ENCODE measurements around the gene SFT2D1. TPM values are rescaled to one million over a fixed set of nuclear protein-coding genes. Genes with fewer than 3 reads are reported as not detected.
A peak's percentile ranks its signal among the peaks of the same experiment; 100 is the strongest.

SFT2D1 gene
- total RNA-seq, 2 experiments from 2014 or later: 39.0 to 42.6 TPM

DNA sequence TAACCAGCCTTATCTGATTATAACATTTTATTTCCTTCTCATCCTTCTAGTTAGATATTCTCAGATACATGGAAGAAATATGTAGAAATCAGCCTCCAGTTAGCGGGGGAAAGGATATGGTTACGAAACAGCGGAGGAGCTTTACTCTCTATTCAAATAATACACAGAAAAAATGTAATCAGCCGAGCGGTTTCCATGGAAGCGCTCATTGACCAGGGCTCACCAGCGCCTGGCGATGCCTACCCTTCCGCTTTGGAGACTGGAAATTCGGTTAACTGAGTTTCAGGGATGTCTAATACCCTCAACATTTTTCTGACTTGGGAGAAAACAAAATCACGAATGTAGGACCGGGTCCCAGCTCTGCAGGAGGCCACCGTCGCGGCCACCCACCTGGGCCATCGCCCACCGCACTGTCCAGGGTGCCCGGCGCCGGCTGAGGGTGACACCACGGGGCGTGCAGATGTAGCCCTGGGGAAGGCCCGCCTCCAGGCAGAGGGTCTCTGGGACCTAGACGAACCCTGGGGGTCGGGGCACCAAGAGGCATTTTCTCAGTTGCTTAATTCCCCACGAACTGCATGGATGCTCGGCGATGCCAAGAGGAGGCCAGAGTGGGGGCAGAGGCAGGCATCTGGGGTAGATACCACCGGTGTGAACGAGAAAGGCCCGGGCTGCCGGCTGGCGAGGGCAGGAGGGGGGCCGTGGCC, 35.8 kb downstream of the SFT2D1 start:
- ATAC-seq: no peak
- ChIA-PET CTCF (interaction anchor here (1.0 to 2.0 kb wide), 2 partner anchors 75 to 93 kb away, joined by 3 to 10 read pairs; no protein-coding TSS in a partner anchor), POLR2A (no interaction called here)
- H3K4me1 Mint-ChIP-seq (ENCODE audit: low read depth): no peaks in the 10 kb centered on the region
- H3K27me3 Mint-ChIP-seq: peaks cover 40% of the 10 kb centered on the region
- no peaks in the 10 kb centered on the region for H3K9me3 Mint-ChIP-seq
- no peak for DNase-seq
- H3K36me3 Mint-ChIP-seq (ENCODE audit: low read depth): no peaks in the 10 kb centered on the region
- no peak overlapping the region for H3K27ac Mint-ChIP-seq
- H3K4me3 Mint-ChIP-seq: peak overlapping the region; percentile 31
- intact Hi-C loops (cut with micrococcal nuclease): no loop called here
- TF ChIP-seq, protein P1, sequence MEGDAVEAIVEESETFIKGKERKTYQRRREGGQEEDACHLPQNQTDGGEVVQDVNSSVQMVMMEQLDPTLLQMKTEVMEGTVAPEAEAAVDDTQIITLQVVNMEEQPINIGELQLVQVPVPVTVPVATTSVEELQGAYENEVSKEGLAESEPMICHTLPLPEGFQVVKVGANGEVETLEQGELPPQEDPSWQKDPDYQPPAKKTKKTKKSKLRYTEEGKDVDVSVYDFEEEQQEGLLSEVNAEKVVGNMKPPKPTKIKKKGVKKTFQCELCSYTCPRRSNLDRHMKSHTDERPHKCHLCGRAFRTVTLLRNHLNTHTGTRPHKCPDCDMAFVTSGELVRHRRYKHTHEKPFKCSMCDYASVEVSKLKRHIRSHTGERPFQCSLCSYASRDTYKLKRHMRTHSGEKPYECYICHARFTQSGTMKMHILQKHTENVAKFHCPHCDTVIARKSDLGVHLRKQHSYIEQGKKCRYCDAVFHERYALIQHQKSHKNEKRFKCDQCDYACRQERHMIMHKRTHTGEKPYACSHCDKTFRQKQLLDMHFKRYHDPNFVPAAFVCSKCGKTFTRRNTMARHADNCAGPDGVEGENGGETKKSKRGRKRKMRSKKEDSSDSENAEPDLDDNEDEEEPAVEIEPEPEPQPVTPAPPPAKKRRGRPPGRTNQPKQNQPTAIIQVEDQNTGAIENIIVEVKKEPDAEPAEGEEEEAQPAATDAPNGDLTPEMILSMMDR (IDR thresholded peaks at IDR 0.05): no peak

DNA sequence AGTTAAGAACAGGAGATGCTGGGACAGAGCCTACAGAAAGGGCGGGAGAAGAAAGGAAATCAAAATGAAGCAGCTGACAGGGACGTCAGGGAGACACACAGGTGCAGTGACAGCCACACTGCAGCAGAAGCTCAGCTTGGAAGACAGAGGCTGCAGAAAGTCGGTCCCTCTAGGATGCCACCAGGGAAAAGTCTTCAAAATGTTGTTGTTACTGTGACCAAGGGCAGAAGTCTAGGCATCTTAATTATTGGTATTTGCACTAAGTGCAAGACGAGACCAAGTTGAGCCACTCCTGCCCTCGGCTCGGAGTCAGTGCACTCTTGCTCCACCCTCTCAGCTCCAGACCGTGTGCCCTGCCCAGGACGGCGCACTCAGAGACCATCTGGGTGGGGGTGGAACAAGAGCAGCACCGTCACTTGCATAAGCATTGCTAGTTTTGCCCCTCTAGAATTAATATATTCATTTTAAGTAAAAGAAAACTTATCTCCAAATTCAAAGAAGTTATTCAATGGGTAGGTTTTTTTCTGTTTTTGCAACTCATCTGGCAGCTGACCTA, 36.7 kb downstream of the SFT2D1 start:
- intact Hi-C loops (cut with micrococcal nuclease): no loop called here
- Mint-ChIP-seq H3K27me3 (peaks cover 40% of the 10 kb centered on the region), H3K4me3 (no peak overlapping the region), H3K36me3 (ENCODE audit: low read depth) (no peaks in the 10 kb centered on the region), H3K27ac (no peak overlapping the region), H3K9me3 (no peaks in the 10 kb centered on the region), H3K4me1 (ENCODE audit: low read depth) (no peaks in the 10 kb centered on the region)
- TF ChIP-seq, protein P1 (IDR thresholded peaks at IDR 0.05): no peak
- DNase-seq: no peak
- CTCF ChIA-PET: interaction anchor here (0.6 to 2.0 kb wide), 3 partner anchors 30 to 94 kb away, joined by 3 to 10 read pairs (median 3); no protein-coding TSS in a partner anchor
- POLR2A ChIA-PET: no interaction called here
- no peak for ATAC-seq

DNA sequence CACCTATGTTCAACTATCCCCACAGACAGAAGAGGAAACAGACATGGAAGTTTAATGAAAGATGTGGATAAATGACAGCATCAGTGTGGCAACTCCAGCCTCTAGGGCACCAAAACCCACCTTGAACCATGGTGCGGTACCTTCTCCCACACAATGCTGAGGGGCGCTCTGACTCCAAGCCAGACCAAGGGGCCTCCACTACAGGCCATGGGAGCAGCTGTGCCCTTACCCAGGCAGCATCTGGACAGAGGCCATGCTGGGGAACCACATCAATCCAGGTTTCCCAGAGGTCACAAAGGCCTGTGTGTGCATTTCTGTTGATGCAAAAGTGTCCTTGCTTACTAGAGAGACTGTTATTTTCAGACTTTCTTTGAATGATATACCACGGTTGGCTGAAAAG, 38.2 kb downstream of the SFT2D1 start:
- ChIA-PET CTCF (interaction anchor here (1.1 to 2.7 kb wide), 3 partner anchors 9 to 96 kb away, joined by 3 to 13 read pairs (median 3); no protein-coding TSS in a partner anchor), POLR2A (no interaction called here)
- intact Hi-C loops (cut with micrococcal nuclease): no loop called here
- Mint-ChIP-seq H3K4me3 (no peak overlapping the region), H3K36me3 (ENCODE audit: low read depth) (no peaks in the 10 kb centered on the region), H3K4me1 (ENCODE audit: low read depth) (no peaks in the 10 kb centered on the region), H3K9me3 (no peaks in the 10 kb centered on the region), H3K27me3 (peaks cover 33% of the 10 kb centered on the region), H3K27ac (no peak overlapping the region)
- ATAC-seq: no peak
- DNase-seq: no peak
- TF ChIP-seq, protein P1 (IDR thresholded peaks at IDR 0.05): no peak

DNA sequence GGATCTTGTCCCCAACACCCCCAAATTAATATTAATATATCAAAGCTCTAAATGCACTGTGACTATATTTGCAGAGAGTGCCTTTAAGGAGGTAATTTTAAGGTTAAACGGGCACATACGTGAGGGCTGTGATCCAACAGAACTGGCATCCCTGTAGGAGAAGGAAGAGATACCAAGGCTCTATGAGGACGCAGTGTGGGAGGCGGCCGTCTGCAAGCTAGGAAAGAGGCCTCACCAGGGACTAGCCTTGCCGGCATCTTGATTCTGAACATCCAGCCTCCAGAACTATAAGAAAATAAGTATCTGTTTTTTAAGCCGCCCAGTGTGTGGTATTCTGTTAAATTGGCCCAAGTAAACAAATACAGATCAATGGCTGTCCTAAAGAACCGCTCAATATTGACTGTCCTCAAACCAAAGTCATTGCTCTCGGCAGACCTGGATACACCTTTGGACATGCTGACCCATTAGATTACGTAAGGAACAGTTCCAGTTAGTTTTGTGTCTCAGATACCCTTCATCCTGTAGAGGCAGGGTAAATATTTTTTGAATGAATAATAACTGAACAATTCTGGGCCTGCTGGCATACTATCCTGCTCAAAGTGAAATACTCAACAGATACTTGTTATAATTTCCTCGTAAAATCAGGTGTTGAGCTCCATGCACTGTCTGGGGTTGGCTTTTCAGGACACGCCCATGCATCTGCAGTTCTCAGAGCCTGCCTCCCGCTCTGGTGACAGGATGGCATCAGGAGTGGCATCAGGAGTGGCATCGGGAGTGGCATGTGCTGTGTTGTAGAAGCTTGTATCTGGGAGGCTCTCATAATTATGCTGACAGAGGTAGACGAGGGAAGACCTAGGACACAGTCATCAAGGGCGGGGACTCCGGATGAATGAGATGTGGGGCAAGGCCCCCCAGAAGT, 40.5 kb downstream of the SFT2D1 start:
- TF ChIP-seq, protein P1 (IDR thresholded peaks at IDR 0.05): no peak
- Mint-ChIP-seq H3K27me3 (peaks cover 35% of the 10 kb centered on the region), H3K4me3 (no peak overlapping the region), H3K36me3 (ENCODE audit: low read depth) (no peaks in the 10 kb centered on the region), H3K27ac (no peak overlapping the region), H3K4me1 (ENCODE audit: low read depth) (no peaks in the 10 kb centered on the region), H3K9me3 (no peaks in the 10 kb centered on the region)
- no peak for ATAC-seq
- no peak for DNase-seq
- intact Hi-C loops (cut with micrococcal nuclease): no loop called here
- ChIA-PET CTCF (interaction anchor here (0.9 to 1.2 kb wide), 3 partner anchors 9 to 80 kb away, joined by 3 to 4 read pairs (median 3); no protein-coding TSS in a partner anchor), POLR2A (interaction anchor here (0.6 kb wide), 1 partner anchor 156 kb away, joined by 3 read pairs; no protein-coding TSS in a partner anchor)
